Fibroblast of gingiva (primary cell): ENCODE data around the gene RSU1.

ENCODE experiments used
- DNase-seq: peaks from one replicate; pipeline ENCODE4 v3.0.0-alpha.2; 2011; ENCODE audit warnings: low read depth

RSU1 gene

GRCh38 chr10:16822027-16822426 lies 4.8 kb upstream of the RSU1 start:
- DNase-seq, result no peak

- DNase-seq, result no peak
Measured at GRCh38 chr10:16820421-16820820, 3.2 kb upstream of the RSU1 start.

DNA sequence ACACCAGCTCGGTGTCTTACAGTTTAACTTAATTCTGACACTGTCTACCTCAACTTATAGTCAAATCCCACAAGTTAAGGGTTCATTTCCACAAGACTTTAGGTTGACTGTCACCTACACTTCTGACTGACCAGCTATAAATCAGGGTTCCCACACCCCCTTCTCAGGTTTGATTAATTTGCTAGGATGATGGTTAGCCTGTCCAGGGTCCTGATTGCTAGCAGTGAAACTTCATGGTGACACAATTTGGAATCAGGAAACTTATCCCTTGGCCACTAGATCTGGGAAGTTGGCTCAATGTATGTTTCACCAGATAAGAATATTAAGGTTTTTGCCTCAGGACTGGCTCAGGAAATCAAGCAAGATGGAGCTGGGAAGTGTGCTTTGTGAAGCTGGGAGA lies 2.8 kb upstream of the RSU1 start:
- no peak for DNase-seq

DNA sequence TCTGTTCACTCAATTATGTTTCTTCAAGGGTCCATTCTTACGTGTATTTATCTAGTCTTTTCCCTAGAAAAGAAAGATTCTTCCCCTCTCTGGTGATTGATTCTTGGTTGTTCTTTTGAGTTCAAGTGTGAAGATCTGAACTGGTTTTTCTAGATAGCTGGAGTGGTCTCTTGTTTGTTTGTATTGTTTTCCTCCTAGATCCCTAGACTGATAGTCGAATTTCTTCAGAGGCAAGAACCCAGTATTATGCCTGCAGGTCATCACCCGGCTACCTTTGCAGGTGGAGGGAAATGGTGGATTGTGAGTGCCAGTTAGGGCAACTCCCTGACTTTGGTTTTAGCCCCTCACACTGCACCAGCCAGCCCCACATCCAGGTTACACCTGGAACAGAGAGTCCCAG lies 2.2 kb upstream of the RSU1 start:
- no peak for DNase-seq

DNA sequence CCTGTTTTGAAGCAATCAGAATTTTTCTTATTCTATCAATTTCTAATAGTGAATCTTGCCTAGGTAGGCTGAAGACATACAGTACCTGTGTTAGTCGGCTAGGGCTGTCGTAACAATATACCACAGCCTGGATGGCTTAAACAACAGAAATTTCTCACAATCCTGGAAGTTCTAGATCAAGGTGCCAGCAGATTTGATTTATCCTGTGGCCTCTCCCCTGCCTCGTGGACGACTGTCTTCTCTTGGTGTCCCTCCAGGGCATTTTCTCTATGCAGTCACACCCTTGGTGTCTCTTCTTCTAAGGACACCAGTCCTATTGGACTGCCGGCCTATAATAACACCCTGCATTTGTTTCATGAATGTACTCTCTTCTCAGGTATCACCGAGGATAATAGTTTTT lies 1.8 kb upstream of the RSU1 start:
- no peak for DNase-seq

DNA sequence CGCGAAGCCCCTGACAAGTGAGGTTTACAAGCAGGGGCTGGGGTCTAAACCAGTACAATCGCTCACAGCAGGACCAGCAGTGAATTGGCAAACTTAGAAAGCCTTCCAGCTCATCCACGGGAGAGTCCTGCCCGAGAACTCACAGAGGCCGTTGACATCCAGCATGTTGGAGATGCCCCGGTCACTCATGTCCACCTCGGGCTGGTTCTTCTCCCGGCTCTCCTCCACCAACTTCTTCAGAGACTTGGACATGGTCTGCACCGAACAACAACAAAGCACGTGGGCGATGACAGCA lies 447 bp downstream of the RSU1 start:
- no peak for DNase-seq

DNA sequence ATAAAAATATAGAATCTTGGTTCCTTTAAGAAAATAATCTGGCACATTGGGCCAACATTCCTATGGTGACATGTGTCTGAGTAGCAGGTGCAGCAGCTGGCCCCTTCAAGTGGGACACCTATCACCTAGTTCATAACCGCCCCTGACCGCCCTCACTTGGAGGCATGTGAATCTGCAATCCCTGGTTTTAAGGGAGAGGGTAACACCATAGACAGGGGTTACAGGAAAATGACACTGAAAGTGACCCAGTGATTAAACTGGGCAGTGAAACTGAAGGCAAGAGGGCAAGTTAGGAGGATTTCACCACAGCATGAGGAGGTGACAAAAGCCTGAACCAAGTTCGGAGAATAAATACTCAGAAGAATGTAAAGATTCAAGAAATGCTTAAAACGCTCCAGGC lies 1.1 kb downstream of the RSU1 start:
- DNase-seq, result no peak

DNA sequence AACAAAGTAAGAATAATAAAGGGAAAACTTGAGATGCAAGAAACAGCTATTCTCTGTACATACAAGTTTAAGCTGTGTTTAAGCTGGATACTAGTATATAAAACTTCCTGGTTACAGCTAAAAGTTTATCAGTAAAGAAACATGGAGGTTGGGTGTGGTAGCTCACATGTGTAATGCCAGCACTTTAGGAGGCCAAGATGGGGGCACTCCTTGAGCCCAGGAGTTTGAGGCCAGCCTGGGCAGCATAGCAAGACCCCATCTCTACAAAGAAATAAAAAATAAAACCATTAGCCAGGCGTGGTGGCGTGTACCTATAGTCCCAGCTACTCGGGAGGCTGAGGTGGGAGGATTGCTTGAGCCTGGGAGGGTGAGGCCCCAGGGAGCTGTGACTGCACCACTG lies 3.2 kb downstream of the RSU1 start:
- DNase-seq, result no peak

GRCh38 chr10:16812676-16813075 lies 4.5 kb downstream of the RSU1 start:
- DNase-seq, result no peak

DNA sequence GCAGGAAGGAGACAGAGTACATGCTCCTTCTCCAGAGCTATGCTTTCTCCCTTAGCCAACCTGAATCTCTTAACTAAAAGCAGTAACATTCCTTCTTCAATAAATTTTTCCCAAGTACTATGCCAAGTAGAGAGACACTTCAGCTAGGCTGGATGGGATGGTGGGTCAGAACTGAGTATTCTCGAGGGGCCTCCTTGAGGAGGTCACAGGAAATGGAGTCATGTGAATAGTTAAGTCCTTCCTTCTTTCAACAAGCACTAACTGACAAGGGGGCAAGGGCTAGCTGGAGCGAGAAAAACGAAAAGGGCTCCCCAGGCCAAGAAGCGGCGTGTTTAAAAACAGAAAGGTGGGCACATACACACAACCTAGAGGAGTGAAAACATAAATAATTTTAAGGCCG lies 5.5 kb downstream of the RSU1 start:
- DNase-seq, result no peak

DNA sequence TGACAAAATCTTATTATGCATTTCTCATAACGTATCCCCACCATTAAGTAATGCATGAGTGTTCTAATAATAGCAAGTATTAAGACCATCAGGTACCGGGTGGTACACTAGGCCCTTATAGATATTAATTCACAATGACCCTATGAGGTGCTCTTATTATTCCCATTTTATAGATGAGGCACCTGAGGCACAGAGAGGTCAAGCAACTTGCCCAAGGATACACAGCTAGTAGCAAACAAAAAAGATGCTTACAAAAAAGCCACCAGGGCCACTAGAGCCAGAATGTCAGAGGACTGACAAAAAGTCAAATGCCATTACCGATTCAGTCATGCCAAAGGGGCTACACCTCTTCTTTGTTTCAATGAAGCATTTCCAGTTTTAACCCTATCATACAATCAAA lies 5.9 kb downstream of the RSU1 start:
- DNase-seq, result no peak

DNA sequence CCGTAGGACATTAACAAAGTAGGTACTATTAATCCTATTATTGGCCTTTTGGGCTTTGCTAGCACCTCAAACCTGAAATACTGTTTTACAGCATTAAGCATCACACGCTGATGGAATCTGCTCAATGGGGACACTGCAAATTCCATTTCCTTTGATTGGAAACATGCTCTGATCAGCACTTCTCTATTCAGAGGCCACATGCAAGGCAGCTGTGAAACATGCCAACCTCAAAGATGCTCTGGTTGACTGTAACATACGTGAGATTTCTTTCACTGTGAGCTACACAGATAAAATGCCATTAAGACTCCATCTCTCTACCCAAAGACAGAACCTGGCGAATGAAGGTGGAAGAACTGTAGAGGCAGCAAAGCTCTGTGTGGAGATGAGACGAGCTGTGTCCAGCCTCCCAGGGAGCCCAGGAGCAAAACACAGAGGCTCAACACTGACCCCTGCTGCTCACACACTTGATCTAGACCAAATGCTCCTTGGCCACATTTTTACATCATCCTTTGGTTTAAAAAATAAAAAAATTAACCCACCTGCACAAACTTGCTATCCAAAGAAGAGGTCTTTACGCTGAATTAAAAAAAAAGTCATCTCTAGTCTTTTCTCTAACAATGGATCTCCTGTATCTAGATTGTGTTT lies 8.0 kb downstream of the RSU1 start:
- peak; percentile 27 for DNase-seq

DNA sequence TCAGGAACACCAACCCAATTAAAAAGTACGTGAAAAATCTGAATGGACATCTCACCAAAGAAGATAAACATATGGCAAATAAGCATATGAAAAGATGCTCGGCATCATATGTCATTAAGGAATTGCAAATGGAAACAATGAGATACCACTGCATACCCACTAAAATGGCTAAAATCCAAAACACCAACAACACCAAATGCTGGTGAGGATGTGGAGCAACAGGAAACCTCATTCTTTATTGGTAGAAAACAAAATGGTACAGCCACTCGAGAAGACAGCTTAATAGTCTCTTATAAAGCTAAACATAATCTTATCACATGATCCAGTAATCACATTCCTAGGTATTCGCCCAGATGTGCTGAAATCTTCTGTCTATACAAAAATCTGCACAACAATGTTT lies 13.1 kb downstream of the RSU1 start:
- DNase-seq, result no peak

GRCh38 chr10:16803464-16803863 lies 13.8 kb downstream of the RSU1 start:
- no peak for DNase-seq

DNA sequence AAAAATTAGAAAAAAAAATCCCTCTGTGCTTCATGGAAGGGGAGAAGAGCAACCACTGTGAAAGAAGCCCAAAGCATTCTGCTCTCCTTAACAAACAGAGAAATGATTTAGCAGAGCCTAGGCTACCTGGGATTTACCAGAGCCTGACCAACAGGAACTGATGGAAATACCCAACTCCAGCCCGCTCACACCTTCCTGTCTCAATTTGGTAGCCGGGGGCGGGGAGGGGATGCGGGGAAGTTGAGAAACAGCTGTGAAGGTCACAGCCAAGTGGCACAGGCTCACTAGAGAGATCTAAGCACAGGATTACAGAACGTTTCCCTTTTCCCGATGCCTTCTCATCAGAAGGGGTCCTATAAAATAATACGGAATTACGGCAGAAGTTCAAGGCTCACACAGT lies 17.6 kb downstream of the RSU1 start:
- no peak for DNase-seq

GRCh38 chr10:16798571-16798970 lies 18.7 kb downstream of the RSU1 start:
- no peak for DNase-seq

GRCh38 chr10:16795410-16796073 lies 21.7 kb downstream of the RSU1 start:
- no peak for DNase-seq

DNA sequence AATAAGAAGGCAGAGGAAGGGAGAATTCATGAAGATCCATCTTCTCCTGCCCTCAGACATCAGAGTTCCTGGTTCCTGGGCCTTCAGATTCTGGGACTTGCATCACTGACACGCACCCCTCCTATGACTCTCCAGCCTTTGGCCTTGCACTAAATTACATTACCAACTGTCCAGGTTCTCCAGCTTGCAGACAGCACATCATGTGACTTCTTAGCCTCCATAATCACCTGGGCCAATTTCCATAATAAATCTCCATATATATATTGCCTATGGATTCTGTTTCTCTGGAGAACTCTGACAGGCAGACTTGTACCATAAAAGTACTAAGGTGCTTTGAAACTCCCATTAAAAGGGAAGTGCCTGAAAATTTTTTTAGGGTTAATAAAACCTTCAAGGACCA lies 23.2 kb downstream of the RSU1 start:
- no peak for DNase-seq

GRCh38 chr10:16792675-16793074 lies 24.5 kb downstream of the RSU1 start:
- peak; percentile 35 for DNase-seq

GRCh38 chr10:16789765-16790164 lies 27.5 kb downstream of the RSU1 start:
- DNase-seq, result no peak

- no peak for DNase-seq
Measured at GRCh38 chr10:16789261-16789660, 28.0 kb downstream of the RSU1 start.

DNA sequence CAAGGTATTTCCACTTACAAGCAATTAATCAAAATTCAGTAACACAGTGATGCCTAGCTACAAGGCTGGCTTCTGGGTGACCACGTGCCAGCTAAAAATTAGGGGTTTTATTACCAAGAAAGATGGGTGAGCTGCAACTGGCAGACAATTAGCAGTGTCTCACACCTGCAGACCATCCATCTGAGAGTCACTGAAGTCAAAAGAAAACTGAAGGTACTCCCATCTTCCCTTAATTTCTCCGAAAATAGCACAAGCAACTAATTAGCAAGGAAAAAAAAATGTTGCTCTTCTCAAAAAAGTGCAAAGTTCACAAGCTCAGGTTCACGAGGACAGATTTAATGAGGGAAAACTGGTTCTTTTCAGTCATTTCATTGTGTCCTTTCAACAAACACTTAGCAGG lies 28.4 kb downstream of the RSU1 start:
- no peak for DNase-seq

DNA sequence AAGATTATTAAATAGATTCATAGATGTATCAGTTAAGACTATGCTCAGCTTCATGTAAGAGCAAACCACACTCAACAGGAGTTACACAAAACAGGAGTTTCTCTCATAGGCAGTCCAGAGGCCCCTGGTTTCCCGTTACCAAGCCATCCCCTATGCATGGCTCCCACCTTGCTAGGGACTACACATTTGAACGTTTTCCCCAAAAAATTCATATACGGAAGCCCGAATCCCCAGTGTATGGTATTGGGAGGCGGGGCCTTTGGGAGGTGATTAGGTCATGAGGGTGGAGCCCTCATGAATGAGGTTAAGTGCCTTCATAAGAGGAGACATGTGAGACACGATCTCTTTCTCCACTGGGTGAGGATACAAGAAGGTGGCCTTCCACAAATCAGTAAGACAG lies 29.1 kb downstream of the RSU1 start:
- no peak for DNase-seq

DNA sequence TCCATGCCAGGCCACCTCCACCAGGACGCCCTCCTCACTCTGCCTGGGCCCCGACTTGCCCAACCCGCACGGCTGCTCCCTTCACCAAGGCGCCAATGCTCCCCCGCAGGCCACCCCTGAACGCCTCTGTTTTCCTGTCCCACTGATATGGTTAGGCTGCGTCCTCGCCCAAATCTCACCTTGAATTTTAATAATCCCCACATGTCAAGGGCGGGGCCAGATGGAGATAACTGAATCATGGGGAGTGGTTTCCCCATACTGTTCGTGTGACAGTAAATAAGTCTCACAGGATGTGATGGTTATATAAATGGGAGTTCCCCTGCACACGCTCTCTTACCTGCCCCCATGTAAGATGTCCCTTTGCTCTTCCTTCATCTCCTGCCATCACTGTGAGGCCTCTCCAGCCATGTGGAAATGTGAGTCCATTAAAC lies 29.8 kb downstream of the RSU1 start:
- DNase-seq, result no peak
